ENCODE measurements around the gene DNAI2.

The DNAI2 gene

GRCh38 chr17:74274060-74274708, at the start of gene DNAI2:
TSS of gene DNAI2 (plus strand) at chr17:74274234. CDS start at chr17:74281818, 7,584 bp downstream.
- H3K27ac ChIP-seq = no peak within 1 kb of the TSS
- DNase-seq (ENCODE audit: low read depth, low spot score) = no peak

DNA sequence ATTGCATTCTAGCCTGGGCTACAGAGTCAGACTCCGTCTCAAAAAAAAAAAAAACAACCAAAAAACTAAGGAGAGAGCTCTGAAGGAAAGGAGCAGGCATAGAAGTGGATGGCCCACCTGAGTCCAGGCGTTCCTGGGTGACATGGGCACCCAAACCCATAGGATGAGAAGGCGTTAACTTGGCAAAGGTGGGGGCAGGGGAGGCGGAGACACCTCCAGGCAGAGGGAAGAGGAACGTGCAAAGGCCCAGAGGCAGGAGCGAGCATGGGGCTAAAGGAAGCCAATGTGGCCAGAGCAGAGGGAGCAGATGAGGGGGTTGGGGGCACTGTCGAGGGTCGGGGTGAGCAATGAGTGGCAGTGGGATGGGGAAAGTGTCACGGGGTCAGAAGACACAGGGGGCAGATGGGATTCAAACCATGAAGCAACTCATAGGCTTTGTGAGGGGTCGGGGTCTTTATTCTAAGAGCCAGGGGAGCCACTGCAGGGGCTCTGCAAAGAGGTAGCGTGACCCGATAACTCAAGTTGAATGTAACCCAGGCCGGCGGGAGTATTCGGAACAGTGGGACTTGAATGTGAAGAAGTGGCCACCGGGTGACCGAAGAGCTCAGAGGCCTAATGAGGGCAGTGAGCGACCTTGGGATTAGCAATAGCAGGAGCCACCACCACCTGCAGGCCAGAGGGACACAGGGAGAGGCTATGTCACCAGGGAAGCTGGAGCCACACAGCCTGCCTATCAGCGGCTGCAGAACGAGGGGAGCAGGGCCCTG, 48.9 kb upstream of the DNAI2 start:
- no peak for DNase-seq (ENCODE audit: low read depth, low spot score)
- no peak overlapping the region for H3K27ac ChIP-seq

DNA sequence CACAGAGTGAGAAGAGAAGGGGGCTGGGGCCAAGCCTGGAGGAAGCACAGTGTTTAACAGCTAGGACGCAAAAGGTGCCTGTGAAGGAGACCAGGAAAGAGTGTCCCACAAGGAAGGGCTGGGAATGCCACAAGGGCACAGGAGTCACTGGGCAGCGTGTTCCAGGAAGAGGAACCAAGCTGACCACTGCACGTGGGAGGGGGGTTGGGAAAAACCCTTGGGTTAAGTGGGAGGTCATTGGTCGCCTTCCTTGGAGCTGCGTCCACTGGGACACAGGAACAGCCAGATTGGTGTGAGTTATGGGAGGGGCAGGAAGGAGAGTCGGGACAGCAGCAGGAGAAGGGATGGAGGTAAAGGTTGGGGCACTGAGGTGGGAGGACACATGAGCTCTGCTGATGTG, 47.8 kb upstream of the DNAI2 start:
- no peak overlapping the region for H3K27ac ChIP-seq

GRCh38 chr17:74227271-74228080, 46.6 kb upstream of the DNAI2 start:
- no peak for DNase-seq (ENCODE audit: low read depth, low spot score)
- H3K27ac ChIP-seq = no peak overlapping the region

More for the DNA sequence above, 47.8 kb upstream of the DNAI2 start:
- no peak for DNase-seq (ENCODE audit: low read depth, low spot score)

- H3K27ac ChIP-seq = no peak overlapping the region
- DNase-seq (ENCODE audit: low read depth, low spot score) = no peak
These were observed 45.6 kb upstream of the DNAI2 start for GRCh38 chr17:74228306-74228978.

DNA sequence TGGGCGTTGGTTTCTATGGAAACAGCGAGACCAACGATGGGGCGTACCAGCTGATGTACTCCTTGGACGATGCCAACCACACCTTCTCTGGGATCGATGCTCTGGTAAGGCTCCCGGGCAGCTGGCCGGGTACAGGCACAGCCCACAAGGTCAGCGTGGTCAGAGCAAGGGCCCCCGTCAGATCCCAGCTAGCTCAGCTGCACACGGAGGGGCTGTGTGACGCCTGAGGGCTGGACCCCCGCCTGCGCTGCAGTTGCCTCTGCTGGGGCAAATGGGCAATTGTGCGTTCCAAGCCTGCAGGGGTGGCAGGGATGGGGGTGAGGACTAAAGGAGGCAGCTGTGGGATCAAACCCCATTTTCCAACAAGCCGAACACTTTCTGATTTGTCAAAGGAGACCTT, 43.1 kb upstream of the DNAI2 start:
- DNase-seq (ENCODE audit: low read depth, low spot score) = no peak
- H3K27ac ChIP-seq = no peak overlapping the region

- no peak for DNase-seq (ENCODE audit: low read depth, low spot score)
- H3K27ac ChIP-seq = no peak overlapping the region
These were observed 41.8 kb upstream of the DNAI2 start for GRCh38 chr17:74231928-74232907.

GRCh38 chr17:74233937-74234336, 40.1 kb upstream of the DNAI2 start:
- DNase-seq (ENCODE audit: low read depth, low spot score) = no peak
- no peak overlapping the region for H3K27ac ChIP-seq

DNA sequence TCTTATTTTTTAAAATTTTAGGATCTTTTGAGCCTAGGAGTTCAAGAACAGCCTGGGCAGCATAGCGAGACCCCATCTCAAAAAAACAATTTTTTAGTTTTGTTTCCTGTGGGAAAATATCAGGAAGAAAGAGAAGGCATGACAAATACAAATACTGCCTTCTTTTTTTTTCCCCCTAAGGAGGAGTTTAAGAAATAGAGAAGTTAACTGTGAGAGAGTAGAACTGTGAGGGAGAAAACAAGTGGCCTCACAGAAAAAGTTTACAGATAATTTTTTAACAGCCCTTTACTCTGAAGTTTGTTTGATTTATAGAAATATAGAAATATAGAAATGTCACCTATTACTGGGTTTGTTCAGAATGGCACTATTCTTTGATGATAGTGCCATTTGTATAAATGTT, 39.5 kb upstream of the DNAI2 start:
- no peak for DNase-seq (ENCODE audit: low read depth, low spot score)
- no peak overlapping the region for H3K27ac ChIP-seq

- no peak overlapping the region for H3K27ac ChIP-seq
- DNase-seq (ENCODE audit: low read depth, low spot score) = no peak
These were observed 38.9 kb upstream of the DNAI2 start for GRCh38 chr17:74235040-74235581.

- DNase-seq (ENCODE audit: low read depth, low spot score) = no peak
- H3K27ac ChIP-seq = no peak overlapping the region
These were observed 38.1 kb upstream of the DNAI2 start for GRCh38 chr17:74235911-74236371.

GRCh38 chr17:74237321-74237720, 36.7 kb upstream of the DNAI2 start:
- DNase-seq (ENCODE audit: low read depth, low spot score) = no peak
- no peak overlapping the region for H3K27ac ChIP-seq

DNA sequence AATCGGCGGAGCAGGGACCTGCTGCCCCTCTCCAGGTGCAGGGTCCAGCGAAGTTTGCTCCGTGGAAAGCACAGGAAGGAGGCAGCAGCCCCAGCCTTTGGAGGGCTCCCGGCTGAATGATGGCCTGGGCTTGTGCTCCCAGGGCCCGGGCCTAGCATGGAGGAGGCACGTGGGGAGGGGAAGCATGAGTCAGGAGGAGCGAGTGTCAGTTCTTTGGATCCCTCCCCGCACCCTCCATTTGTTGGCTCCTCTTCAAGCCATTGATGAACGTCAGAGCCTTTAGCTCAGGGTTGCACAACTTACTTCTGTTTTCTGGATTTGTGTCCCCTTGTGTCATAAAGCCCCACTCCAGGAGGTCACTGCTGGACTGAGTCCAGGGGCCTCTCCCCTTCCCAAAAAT, 34.9 kb upstream of the DNAI2 start:
- DNase-seq (ENCODE audit: low read depth, low spot score) = no peak
- H3K27ac ChIP-seq = no peak overlapping the region

DNA sequence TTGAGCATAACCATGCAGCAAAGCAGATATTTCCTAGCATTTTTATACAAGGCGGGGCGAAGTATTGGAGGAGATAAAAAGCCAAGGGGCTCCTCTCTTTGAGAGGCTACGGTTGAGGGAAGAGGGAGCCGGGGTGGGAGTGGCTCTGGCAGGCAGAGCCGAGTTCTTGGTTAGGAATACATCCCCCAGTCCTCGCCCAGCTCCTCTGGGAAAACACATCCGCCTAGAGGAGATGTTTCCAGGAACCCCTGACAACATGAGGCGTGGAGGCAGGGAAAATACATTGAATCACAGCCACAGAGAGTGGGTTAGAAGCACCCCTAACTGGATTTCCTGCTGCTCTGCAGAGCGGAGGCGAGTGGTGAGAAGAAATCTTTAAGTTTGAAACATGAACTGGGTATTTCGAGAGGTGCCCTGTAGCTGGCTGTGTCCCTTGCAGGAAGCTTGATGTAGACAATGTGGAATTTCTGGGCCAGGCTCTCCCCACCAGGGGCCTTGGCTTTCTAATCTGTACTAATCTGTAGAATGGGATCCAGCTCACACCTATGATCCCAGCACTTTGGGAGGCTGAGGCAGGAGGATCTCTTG, 33.3 kb upstream of the DNAI2 start:
- DNase-seq (ENCODE audit: low read depth, low spot score) = no peak
- H3K27ac ChIP-seq = no peak overlapping the region

GRCh38 chr17:74241431-74241830, 32.6 kb upstream of the DNAI2 start:
- no peak overlapping the region for H3K27ac ChIP-seq
- no peak for DNase-seq (ENCODE audit: low read depth, low spot score)

GRCh38 chr17:74241847-74242246, 32.2 kb upstream of the DNAI2 start:
- no peak overlapping the region for H3K27ac ChIP-seq
- no peak for DNase-seq (ENCODE audit: low read depth, low spot score)

DNA sequence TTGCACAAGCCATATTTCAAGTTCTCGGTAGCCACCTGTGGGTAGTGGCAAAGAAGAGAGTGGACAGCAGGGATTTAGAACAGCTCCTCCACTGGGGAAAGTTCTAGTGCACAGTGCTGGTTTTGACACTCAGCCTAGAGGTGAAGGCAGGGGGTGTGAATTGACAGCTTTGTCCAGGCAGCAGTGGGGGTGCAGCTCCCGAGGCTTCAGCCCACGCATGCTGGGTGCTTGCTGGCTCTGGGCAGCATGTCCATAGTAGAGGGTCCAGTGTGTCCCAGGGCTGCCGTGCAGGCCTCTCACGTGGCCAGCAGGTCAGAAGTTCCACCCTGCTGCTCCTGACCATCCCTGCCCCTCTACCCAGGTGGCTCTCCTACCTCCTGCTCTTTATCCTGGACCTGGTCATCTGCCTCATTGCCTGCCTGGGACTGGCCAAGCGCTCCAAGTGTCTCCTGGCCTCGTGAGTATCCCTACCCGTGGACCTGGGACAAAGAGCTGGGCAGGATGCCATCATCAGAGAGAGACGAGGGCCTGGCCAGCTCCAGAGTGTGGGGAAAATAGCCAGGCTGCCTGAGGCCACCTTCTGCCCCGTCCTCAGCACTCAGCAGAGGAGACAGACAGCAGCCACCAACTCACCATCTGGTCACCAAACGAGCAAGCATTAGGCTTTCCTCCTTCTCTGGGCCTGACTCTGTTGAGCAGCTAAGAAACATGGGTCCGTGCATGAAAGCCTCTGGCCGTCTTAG, 30.9 kb upstream of the DNAI2 start:
- no peak overlapping the region for H3K27ac ChIP-seq
- DNase-seq (ENCODE audit: low read depth, low spot score) = no peak

DNA sequence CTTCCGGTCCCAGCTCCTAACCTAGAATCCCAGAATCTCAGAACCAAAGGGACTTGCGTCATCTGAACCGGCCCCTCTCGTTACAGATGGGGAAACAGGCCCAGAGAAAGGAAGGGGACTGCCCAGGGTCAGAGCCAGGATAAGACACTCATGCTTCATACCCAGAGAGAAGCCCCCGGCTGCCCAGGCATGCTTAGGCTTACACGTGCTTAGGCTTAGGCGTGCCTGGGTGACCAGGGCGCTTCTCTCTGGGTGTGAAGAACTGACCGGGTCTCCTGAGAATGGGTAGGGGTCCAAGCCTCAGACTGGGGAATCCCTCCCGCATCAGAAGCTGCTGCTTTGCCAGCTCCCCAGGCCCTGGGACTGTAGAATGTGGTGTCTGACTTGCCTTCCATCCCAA, 29.9 kb upstream of the DNAI2 start:
- no peak for DNase-seq (ENCODE audit: low read depth, low spot score)

More for the DNA sequence above, 29.9 kb upstream of the DNAI2 start:
- no peak overlapping the region for H3K27ac ChIP-seq

Measured in epithelial cell of prostate (primary cell).